ENCODE data around the gene LDB2.

GRCh38 chr4:16484711-16485110, 413.7 kb downstream of the LDB2 start:
- TF ChIP-seq HDAC2 (IDR thresholded peaks at IDR 0.05; ENCODE audit: borderline replicate concordance in 1 of 2, low read depth in 2 of 2, low read length in 2 of 2) (no peak), ZNF274 (IDR thresholded peaks at IDR 0.05; ENCODE audit: borderline replicate concordance, extremely low read depth, low read length) (no peak), POLR2AphosphoS5 (IDR thresholded peaks at IDR 0.05; ENCODE audit: low read depth, low read length) (no peak), CTCF (IDR thresholded peaks at IDR 0.05; ENCODE audit: control extremely low read depth in 1 of 3, insufficient read depth in 1 of 3, low read depth in 1 of 3, low read length in 3 of 3) (no peak), BRCA1 (IDR thresholded peaks at IDR 0.05; ENCODE audit: low read depth, low read length) (no peak), JUND (IDR thresholded peaks at IDR 0.05; ENCODE audit: low read length) (no peak), POLR2A (IDR thresholded peaks at IDR 0.05; ENCODE audit: control extremely low read depth in 1 of 2, low read depth in 2 of 2, low read length in 2 of 2) (no peak), SIN3A (conservative IDR thresholded peaks at IDR 0.05 in 1 of 2, IDR thresholded peaks at IDR 0.05 in 1 of 2; ENCODE audit: low read depth in 1 of 2, low read length in 2 of 2) (no peak), ATF2 (IDR thresholded peaks at IDR 0.05; ENCODE audit: low read length) (no peak), HDAC6 (IDR thresholded peaks at IDR 0.05; ENCODE audit: low read depth, low read length) (no peak), MAFK (IDR thresholded peaks at IDR 0.05; ENCODE audit: low read depth, low read length) (no peak), RFX5 (IDR thresholded peaks at IDR 0.05; ENCODE audit: borderline replicate concordance, low read depth, low read length) (no peak)
- TF ChIP-seq, protein P1, sequence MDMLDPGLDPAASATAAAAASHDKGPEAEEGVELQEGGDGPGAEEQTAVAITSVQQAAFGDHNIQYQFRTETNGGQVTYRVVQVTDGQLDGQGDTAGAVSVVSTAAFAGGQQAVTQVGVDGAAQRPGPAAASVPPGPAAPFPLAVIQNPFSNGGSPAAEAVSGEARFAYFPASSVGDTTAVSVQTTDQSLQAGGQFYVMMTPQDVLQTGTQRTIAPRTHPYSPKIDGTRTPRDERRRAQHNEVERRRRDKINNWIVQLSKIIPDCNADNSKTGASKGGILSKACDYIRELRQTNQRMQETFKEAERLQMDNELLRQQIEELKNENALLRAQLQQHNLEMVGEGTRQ (IDR thresholded peaks at IDR 0.05; ENCODE audit: low read length): no peak

Measured in H1 (cell line).